8988T (cell line): ENCODE data around the gene CFAP300.

Source experiments
- DNase-seq: peaks from one replicate; pipeline ENCODE4 v3.0.0; 2011

CFAP300 gene

GRCh38 chr11:102079625-102080024, 32.4 kb downstream of the CFAP300 start:
- no peak for DNase-seq

- DNase-seq: no peak
Observed at GRCh38 chr11:102081313-102081712, 34.1 kb downstream of the CFAP300 start.

DNA sequence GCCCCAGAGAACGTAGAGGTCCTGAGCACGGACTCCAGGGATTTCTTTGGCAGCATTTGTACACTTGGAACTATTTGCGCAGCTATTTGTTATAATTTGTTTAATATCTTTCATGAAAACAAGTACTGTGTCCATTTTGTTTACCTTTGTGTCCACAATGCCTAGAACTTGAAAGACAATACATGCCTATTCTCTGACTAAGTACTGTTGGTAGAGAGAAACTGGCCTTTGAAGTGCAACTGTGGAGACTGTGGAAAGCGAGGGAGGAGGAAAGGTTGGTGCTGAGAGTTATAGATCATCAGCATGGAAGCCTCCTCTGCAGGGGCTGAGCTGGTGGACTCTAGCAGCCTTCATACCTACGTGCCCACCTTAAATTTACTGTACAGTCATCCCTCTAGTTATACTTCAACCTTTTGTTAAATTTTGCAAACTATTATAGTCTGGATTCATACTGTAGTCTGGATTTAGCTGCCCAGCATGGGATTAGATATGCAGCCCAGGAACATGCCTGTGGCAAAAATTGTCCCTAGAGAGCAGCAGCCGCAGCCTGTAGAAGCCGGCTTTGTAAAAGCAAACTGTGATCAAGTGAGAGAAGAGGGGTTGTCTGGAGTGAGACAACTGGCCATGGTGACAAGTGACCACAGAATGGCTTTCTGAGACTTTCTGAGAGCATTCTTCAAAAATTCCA, 38.8 kb downstream of the CFAP300 start:
- no peak for DNase-seq

DNA sequence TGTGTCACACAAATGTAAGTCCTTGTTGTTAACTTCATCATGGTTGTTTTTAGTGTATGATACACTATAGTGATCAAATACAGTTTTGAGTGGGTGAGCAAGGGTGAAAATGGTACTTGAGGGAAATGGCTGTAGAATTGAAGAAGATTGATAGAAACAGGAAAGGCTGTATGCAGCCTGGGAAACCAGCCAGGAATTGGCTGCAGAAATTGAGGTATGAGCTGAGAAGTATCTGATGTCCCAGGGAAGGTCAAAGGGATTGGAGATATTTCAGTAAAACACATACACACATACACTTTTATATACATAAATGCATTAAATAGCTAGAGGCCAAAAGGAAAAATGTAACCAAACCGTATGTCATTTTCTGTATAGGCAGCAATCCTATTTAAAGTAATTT, 49.9 kb downstream of the CFAP300 start:
- no peak for DNase-seq

DNA sequence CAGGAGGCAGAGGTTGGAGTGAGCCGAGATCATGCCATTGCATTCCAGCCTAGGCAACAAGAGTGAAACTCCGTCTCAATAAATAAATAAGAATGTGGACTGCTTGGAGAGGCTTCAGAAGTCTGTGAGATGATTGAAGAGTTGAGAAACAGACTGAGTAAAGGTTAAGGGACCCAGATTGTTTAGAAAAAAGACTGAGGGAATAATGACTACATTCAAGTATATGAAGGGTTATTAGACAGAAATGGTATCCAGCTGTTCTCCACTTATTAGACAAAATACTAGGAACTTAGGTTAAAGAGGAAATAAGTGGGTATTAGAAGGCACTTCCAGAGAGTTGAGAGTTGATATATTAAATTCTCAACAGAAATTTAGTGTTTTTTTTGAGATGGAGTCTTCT, 52.5 kb downstream of the CFAP300 start:
- no peak for DNase-seq

DNA sequence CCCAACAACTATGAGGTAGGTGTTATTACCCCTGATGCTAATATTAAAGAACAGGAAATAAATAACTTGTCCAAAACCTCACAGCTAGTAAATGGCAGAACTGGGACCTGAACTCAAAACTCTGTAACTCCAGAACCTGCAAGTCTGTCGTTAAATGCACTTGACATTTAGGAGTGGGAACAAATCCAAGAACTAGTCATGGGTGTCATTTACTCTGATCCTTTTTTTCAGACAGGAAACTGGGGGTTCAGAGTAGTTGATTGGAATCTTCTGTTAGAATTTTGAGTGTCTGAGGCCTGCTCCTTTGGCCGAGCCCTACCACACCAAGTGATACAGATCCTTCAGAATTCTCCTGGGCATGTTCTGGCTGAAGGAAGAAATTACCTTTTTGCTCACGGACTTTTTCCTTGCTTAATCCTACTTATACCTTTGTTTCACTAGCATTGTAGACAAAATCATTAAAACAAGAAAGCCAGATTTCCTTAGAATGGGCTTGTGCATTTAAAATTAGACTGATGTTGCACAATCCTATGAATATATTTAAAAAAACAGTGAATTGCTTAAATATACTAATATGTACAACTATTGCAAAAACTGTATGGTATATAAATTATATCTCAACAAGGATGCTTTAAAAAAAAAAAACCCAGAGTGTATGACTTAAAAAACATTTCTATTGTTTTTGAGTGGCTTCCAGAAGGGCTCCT, 61.6 kb downstream of the CFAP300 start:
- DNase-seq: no peak

- DNase-seq: peak; percentile 57
Observed at GRCh38 chr11:102109896-102110760, 62.9 kb downstream of the CFAP300 start, which contains the start of gene YAP1. TSS of gene YAP1 (plus strand) at chr11:102110447. CDS start at chr11:102110849, 402 bp downstream.

DNA sequence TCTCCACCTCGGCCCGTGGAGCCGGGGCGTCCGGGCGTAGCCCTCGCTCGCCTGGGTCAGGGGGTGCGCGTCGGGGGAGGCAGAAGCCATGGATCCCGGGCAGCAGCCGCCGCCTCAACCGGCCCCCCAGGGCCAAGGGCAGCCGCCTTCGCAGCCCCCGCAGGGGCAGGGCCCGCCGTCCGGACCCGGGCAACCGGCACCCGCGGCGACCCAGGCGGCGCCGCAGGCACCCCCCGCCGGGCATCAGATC, 63.4 kb downstream of the CFAP300 start:
- no peak for DNase-seq

GRCh38 chr11:102111011-102111786, 64.0 kb downstream of the CFAP300 start:
- DNase-seq: peak; percentile 79

DNA sequence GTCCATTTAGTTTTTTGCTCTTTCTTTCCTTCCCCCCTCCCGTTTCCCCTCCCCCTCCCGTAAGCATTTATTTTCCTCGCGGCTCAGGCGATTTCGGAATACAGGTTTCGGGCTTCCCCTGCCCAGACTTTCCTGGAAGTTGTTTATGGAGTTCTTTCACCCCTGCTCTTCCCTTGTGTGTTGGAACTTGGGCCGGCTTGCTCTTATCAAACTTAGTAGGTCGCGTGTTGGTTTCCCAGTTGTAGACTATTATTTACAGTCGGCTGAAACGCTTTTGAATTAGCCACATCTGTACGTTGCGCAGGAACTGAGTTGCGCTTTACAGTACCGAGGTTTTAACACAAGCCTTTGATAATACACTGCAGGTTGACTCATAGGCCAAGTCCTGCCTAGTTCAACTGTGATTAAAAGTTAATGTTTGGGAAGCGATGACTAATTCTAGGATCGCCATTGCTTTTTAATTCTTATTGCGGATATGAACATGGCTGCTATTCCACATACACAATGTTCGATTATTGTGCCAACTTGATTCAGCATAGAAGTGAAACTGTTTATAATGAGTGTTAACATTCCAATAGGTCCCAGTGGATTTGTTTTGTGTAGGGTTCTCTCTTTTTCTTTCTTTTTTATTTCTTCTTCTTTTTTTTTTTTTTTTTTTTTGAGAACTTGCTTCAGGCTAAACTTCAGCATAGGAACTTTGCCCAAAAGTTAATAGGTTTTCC, 64.7 kb downstream of the CFAP300 start:
- no peak for DNase-seq

DNA sequence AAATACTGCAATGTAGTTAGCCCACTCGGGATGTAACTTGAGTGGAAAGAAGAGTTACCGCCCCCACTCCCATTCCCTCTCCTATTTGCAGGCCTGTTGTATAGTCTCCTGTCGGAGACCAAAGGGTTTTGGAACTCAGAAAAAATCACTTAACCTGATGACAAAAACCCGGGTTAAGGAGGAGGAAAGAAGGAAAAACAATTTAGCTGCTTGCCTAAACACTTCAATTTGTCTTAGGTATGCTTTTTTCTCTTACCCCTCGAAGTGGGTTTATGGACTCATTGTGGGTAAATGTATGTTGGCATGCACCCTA, 65.2 kb downstream of the CFAP300 start:
- no peak for DNase-seq

GRCh38 chr11:102114032-102114431, 66.8 kb downstream of the CFAP300 start:
- DNase-seq: no peak

DNA sequence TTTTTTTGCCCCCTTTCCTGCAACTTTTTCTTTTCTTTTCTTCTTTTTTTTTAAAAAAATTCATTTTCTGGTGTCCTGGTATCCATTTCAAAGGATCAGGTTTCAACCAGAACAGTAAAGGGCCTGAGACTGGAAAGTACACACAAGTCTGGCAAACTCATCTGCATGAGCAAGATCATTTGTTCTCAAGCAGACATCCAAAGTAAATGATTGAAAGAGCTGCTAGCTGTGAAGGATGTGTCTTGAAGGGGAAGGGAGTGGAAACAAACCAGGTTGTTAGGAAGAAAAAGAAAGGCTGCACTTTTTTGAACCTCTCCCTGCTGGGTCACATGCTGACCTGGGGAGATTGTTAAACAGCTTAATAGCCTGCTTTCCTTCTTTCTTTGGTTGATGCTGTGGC, 68.3 kb downstream of the CFAP300 start:
- DNase-seq: no peak

DNA sequence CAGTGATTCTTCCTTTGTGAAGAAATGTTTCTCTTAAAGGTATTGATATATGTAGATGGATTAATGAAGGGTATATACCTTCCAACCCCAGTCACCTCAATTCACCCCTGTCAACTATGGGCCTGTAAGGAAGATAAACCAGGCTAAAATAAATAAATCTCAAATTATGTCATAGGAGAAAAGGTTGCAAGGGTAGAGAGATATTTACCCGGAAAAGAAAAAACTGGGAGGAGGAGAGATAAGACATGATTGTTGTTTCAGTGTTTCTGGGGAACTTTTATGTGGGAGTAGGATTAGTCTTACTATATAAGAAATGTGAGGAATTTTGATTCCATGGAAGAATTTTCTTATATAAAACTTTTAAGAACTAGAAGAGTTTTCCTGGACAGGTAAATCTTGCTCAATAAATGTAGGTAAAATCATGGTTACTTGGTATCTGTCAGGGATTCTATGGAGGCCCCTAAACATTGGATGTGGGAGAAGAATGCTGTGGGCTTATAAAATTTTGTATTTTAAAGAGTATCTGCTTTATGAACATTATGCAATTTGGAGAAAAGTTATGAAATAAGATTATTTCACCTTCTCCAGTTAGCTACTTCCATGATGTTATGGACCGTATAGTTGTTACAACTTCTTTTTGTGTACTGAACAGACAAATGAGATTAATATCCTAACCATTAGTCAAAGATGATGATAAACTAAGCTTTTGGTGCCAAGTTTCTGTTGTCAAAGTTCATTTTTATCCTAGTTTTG, 69.4 kb downstream of the CFAP300 start:
- DNase-seq: no peak

DNA sequence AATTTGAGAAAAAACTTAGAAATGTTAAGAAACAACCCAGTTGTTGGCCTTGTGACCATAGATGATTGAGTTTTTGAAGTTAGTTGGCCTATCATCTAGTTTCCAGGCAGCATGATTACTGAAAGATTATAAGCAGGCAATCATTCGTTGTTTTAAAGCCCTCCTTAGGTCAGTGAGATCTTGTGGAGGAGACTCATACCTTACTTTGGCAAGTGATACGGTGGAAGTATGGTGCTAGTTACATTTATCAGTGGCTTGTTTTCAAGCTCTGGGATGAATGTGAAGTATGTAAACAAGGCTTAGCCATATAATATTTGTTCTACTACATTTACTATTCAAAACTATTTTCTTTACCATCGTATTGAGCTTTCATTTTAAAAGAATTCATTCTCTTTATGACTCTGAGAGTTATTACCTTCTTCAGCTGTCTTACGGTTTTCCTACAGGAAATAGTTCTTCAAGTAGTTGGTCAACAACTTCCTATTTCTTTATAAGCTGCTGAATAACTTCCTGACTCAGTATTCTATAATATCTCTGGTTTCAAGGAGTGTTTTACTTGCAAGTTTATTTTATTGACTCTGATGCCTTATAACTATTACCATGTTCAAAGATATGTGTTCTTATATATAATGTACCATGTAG, 70.4 kb downstream of the CFAP300 start:
- DNase-seq: no peak

DNA sequence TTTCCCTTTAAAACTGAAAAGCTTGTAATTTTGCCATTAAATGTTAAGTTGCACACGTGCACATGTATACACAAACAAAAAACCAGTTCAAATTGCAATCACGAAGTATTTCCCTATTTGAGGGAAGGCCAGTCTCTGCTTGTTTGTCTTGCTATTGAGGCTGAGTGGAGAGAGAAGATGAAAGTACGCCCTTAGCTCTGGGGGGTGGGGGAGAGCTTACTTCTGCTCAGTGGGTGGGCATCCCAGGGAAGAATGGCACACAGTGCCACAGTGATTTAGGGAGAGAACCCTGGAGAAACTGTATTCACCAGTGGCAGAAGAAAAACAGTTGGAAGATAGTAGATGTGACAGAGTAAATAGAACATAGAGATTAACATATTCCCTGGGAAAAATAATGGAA, 71.7 kb downstream of the CFAP300 start:
- DNase-seq: no peak

DNA sequence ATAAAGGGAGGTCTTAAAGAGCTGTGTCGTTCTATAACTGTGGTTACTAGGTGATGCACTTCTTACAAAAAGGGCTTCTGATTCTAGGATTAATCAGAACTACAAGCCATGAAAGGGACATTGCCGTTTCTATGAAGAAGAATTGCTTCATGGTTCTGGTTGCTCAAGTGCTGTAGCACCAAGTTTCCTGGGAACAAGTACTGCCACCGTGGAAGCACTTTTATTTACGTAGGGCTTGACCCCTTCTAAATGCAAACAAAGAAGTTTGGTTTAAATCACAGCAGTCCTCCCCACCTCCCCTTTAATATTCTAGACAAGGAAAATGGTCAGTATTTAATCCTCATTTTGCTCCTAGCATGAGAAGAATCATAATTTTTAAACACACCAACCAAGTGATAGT, 72.8 kb downstream of the CFAP300 start:
- DNase-seq: no peak

DNA sequence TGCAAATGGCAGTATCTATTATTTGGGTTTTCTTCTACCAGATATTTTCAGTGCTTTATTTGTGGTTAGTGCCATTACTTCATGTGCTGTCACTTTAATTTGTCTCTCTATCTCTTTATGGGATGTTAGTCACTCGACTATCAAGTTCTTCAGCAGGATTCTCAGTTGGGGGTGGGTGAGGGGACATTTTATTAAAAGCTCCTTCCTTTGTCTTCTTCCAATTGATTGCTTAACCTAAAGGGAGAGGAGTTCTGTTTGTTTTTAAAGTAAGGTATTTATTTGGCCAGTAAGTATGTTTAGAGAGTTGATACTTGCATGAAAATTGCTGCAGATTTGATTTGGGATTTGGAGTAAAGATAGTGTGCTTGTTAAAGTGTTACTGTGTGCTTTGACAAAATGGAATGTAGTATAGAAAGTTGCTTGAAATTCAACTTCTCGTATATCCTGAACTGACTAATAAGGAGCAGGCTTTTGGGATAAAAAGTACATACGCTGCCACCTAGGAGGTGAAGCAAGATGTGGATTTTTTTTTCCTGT, 73.3 kb downstream of the CFAP300 start:
- DNase-seq: no peak

GRCh38 chr11:102121329-102121728, 74.1 kb downstream of the CFAP300 start:
- DNase-seq: no peak
